K562 (cell line): ENCODE data around the gene NR1H2. TPM values are rescaled to one million over a fixed set of nuclear protein-coding genes. Genes with fewer than 3 reads are reported as not detected.

Experiments
- BRD9 ChIP-seq: fragments of 450-650 bp; IDR thresholded peaks from 2 replicates; pipeline ENCODE4 v1.6.1; 2018; ENCODE audit warnings: low read depth; ENCODE audit not compliant: partially characterized antibody
- CREM ChIP-seq: IDR thresholded peaks from 2 replicates; pipeline ENCODE4 v1.6.1; 2014; ENCODE audit warnings: antibody characterized with exemption, low read depth
- DNMT1 ChIP-seq: fragments of 450-650 bp; IDR thresholded peaks from 2 replicates; pipeline ENCODE4 v1.6.1; 2016; ENCODE audit warnings: antibody characterized with exemption, mild to moderate bottlenecking
- ESRRA ChIP-seq: fragments of 450-650 bp; IDR thresholded peaks from 2 replicates; pipeline ENCODE4 v1.6.1; 2014; ENCODE audit warnings: low read depth, mild to moderate bottlenecking, moderate library complexity, borderline replicate concordance
- GATAD2A ChIP-seq: fragments of 450-650 bp; IDR thresholded peaks from 2 replicates; pipeline ENCODE4 v1.6.1; 2017
- GTF2A2 ChIP-seq: IDR thresholded peaks from 2 replicates; pipeline ENCODE4 v1.6.1; 2016; ENCODE audit warnings: mild to moderate bottlenecking, missing genetic modification characterization, missing compliant biosample characterization
- KDM5B ChIP-seq: fragments of 200-600 bp; sonication (generic); IDR thresholded peaks from 2 replicates; pipeline ENCODE4 v1.6.1; 2012; ENCODE audit warnings: low read depth, mild to moderate bottlenecking, moderate library complexity, low read length, control low read depth, inconsistent platforms; ENCODE audit not compliant: insufficient replicate concordance
- NR1H2 ChIP-seq: sonication (generic); formaldehyde crosslinking; IDR thresholded peaks from 2 replicates; pipeline ENCODE4 v1.4.0; 2020; ENCODE audit warnings: mild to moderate bottlenecking, missing genetic modification reagents
- SMARCB1 ChIP-seq: IDR thresholded peaks from 2 replicates; pipeline ENCODE4 v1.6.1; 2011; ENCODE audit warnings: improper control_type of control experiment, low read depth; ENCODE audit not compliant: insufficient read length
- SMARCC2 ChIP-seq: fragments of 450-650 bp; IDR thresholded peaks from 2 replicates; pipeline ENCODE4 v1.6.1; 2017; ENCODE audit warnings: antibody characterized with exemption, moderate library complexity, mild to moderate bottlenecking, low read depth
- TCF3 ChIP-seq: sonication (generic); formaldehyde crosslinking; IDR thresholded peaks from 2 replicates; pipeline ENCODE4 v1.4.0; 2020; ENCODE audit warnings: mild to moderate bottlenecking, missing genetic modification reagents
- ZNF165 ChIP-seq: fragments of 250-450 bp; sonication (Bioruptor Pico); IDR thresholded peaks from 2 replicates; pipeline ENCODE4 v1.4.0; 2020; ENCODE audit warnings: borderline replicate concordance
- ZNF586 ChIP-seq: fragments of 450-650 bp; formaldehyde crosslinking; conservative IDR thresholded peaks from 2 replicates; pipeline ENCODE4 v1.4.0; 2020; ENCODE audit warnings: mild to moderate bottlenecking, moderate library complexity
- polyA plus RNA-seq, 8 experiments: library from polyadenylated mRNA; depleted of rRNA in 4 of 8; stranded (reverse) in 5 of 8; unstranded in 3 of 8; fragments of >200 nt; fragmentation: Nextera tagmentation in 2 of 8; fragmentation: Illumina TruSeq in 1 of 8; extraction: Ambion mirVana in 2 of 8; extraction: Trizol in 1 of 8; gene quantifications; 2 replicates each; pipeline versions ENCODE4 v1.2.1 to v1.2.3, GENCODE V29; 2011 to 2014; ENCODE audit warnings: inconsistent platforms in 1 of 8, missing spikeins in 1 of 8
- total RNA-seq, 7 experiments: library from RNA; depleted of rRNA in 6 of 7; stranded (reverse); fragments of >200 nt in 6 of 7; fragmentation: Illumina TruSeq in 2 of 7; extraction: Trizol in 2 of 7; gene quantifications; 2 replicates each; pipeline versions ENCODE4 v1.2.1 to v1.2.3, GENCODE V29; 2011 to 2021; ENCODE audit warnings: low replicate concordance in 1 of 7
- TF ChIP-seq, protein P1 (sequence below): fragments of 450-650 bp; IDR thresholded peaks from 2 replicates; pipeline ENCODE4 v1.6.1; 2017; ENCODE audit warnings: antibody characterized with exemption
- TF ChIP-seq, protein P2 (sequence below): fragments of 450-650 bp; IDR thresholded peaks from one replicate; pipeline ENCODE4 v1.6.1; 2018; ENCODE audit warnings: mild to moderate bottlenecking, moderate library complexity; ENCODE audit not compliant: partially characterized antibody
- TF ChIP-seq, protein P3 (sequence below): fragments of 450-650 bp; formaldehyde crosslinking; IDR thresholded peaks from 2 replicates; pipeline ENCODE4 v1.4.0; 2022; ENCODE audit warnings: mild to moderate bottlenecking, moderate library complexity
- TF ChIP-seq, protein P4 (sequence below): sonication (generic); formaldehyde crosslinking; IDR thresholded peaks from 2 replicates; pipeline ENCODE4 v1.8.0; 2022; ENCODE audit warnings: mild to moderate bottlenecking, missing genetic modification reagents
- TF ChIP-seq, protein P5 (sequence below): fragments of 450-650 bp; IDR thresholded peaks from 2 replicates; pipeline ENCODE4 v1.6.1; 2016; ENCODE audit warnings: antibody characterized with exemption

NR1H2 gene
- total and polyA plus RNA-seq, 9 of the 15 experiments (the other 6 are each of a cell fraction or from before 2014, with no cell fraction given) = 0.11 to 73.8 (median 24.0) TPM

DNA sequence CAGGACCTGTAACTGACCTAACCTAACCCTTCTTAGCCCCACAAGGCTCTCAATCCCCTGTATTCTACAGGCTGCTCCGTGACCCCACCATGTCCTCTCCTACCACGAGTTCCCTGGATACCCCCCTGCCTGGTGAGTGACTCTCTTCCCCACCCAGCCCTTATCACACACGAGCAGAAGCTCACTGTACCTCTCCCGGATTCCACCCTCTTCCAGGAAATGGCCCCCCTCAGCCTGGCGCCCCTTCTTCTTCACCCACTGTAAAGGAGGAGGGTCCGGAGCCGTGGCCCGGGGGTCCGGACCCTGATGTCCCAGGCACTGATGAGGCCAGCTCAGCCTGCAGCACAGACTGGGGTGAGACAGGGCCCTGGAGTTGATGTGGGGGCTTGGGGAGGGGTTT lies 1.3 kb downstream of the NR1H2 start (continued):
- TF ChIP-seq, protein P1, sequence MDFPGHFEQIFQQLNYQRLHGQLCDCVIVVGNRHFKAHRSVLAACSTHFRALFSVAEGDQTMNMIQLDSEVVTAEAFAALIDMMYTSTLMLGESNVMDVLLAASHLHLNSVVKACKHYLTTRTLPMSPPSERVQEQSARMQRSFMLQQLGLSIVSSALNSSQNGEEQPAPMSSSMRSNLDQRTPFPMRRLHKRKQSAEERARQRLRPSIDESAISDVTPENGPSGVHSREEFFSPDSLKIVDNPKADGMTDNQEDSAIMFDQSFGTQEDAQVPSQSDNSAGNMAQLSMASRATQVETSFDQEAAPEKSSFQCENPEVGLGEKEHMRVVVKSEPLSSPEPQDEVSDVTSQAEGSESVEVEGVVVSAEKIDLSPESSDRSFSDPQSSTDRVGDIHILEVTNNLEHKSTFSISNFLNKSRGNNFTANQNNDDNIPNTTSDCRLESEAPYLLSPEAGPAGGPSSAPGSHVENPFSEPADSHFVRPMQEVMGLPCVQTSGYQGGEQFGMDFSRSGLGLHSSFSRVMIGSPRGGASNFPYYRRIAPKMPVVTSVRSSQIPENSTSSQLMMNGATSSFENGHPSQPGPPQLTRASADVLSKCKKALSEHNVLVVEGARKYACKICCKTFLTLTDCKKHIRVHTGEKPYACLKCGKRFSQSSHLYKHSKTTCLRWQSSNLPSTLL = no peak
- TF ChIP-seq, protein P2, sequence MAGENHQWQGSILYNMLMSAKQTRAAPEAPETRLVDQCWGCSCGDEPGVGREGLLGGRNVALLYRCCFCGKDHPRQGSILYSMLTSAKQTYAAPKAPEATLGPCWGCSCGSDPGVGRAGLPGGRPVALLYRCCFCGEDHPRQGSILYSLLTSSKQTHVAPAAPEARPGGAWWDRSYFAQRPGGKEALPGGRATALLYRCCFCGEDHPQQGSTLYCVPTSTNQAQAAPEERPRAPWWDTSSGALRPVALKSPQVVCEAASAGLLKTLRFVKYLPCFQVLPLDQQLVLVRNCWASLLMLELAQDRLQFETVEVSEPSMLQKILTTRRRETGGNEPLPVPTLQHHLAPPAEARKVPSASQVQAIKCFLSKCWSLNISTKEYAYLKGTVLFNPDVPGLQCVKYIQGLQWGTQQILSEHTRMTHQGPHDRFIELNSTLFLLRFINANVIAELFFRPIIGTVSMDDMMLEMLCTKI = no peak
- TF ChIP-seq NR1H2 (no peak), KDM5B (no peak), ZNF165 (CRISPR knock-in tag) (no peak), CREM (no peak), TCF3 (CRISPR knock-in tag) (peak; percentile 84), GATAD2A (peak; percentile 42; the same call in 1 of the 2 replicates), ESRRA (no peak), GTF2A2 (tag) (no peak), DNMT1 (no peak), SMARCC2 (no peak), ZNF586 (no peak), SMARCB1 (no peak), BRD9 (no peak)
- TF ChIP-seq, protein P3, sequence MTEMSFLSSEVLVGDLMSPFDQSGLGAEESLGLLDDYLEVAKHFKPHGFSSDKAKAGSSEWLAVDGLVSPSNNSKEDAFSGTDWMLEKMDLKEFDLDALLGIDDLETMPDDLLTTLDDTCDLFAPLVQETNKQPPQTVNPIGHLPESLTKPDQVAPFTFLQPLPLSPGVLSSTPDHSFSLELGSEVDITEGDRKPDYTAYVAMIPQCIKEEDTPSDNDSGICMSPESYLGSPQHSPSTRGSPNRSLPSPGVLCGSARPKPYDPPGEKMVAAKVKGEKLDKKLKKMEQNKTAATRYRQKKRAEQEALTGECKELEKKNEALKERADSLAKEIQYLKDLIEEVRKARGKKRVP (CRISPR knock-in tag) = no peak
- TF ChIP-seq, protein P4, sequence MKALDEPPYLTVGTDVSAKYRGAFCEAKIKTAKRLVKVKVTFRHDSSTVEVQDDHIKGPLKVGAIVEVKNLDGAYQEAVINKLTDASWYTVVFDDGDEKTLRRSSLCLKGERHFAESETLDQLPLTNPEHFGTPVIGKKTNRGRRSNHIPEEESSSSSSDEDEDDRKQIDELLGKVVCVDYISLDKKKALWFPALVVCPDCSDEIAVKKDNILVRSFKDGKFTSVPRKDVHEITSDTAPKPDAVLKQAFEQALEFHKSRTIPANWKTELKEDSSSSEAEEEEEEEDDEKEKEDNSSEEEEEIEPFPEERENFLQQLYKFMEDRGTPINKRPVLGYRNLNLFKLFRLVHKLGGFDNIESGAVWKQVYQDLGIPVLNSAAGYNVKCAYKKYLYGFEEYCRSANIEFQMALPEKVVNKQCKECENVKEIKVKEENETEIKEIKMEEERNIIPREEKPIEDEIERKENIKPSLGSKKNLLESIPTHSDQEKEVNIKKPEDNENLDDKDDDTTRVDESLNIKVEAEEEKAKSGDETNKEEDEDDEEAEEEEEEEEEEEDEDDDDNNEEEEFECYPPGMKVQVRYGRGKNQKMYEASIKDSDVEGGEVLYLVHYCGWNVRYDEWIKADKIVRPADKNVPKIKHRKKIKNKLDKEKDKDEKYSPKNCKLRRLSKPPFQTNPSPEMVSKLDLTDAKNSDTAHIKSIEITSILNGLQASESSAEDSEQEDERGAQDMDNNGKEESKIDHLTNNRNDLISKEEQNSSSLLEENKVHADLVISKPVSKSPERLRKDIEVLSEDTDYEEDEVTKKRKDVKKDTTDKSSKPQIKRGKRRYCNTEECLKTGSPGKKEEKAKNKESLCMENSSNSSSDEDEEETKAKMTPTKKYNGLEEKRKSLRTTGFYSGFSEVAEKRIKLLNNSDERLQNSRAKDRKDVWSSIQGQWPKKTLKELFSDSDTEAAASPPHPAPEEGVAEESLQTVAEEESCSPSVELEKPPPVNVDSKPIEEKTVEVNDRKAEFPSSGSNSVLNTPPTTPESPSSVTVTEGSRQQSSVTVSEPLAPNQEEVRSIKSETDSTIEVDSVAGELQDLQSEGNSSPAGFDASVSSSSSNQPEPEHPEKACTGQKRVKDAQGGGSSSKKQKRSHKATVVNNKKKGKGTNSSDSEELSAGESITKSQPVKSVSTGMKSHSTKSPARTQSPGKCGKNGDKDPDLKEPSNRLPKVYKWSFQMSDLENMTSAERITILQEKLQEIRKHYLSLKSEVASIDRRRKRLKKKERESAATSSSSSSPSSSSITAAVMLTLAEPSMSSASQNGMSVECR (CRISPR knock-in tag) = no peak
- TF ChIP-seq, protein P5, sequence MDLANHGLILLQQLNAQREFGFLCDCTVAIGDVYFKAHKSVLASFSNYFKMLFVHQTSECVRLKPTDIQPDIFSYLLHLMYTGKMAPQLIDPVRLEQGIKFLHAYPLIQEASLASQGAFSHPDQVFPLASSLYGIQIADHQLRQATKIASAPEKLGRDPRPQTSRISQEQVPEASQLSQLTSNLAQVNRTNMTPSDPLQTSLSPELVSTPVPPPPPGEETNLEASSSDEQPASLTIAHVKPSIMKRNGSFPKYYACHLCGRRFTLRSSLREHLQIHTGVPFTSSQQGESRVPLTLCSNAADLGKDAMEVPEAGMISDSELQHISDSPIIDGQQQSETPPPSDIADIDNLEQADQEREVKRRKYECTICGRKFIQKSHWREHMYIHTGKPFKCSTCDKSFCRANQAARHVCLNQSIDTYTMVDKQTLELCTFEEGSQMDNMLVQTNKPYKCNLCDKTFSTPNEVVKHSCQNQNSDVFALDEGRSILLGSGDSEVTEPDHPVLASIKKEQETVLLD = 0 out of 2 replicates have a peak, but pooled peaks have one; percentile 38
